HK-2 (cell line): ENCODE data around the gene BBX.
A peak's percentile ranks its signal among the peaks of the same experiment; 100 is the strongest.

Source experiments
- DNase-seq: peaks from one replicate; pipeline ENCODE4 v3.0.0-alpha.2; 2018; ENCODE audit not compliant: unreplicated experiment

BBX gene

DNA sequence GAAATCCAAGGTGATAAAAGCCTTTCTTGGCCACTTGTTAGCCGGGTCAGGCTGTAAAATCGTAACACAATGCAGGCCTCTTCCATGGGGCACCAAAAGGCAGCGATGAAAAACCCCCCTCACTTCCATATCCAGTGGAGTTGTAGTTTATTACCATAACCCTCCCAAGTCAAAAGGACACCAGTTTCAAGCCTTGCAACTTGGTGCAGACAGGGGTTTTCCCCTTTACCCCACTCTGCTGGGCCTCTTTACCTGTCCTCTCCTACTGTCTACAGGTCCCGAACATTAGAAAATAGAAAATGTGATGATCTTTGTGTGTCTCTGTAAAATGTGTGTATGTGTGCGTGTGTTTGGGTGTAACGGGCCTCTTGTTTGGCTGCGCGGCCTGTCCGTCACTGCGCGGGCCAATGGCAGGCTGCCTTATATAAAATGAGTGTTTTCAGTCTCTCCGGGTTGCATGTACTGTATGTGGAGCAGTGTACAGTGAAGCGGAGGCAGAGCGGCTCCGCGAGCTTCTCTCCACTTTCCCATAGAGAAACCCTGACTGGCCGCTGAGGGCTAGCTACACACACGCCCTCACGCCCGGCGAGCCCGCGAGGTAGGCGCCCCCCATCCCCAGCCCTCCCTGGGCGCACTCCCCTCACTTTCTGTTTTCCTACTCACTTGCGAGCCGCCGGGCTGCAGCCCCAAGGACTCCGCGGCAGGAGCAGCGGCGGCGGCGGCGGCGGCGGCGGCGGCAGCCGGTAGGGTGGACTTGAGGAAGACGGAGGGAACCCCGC is at the start of gene BBX:
Gene BBX (plus strand): TSS at position 453 of the 779 bp plus-strand sequence. CDS start 187,499 bp downstream, outside the sequence.
- peak; percentile 98 for DNase-seq

DNA sequence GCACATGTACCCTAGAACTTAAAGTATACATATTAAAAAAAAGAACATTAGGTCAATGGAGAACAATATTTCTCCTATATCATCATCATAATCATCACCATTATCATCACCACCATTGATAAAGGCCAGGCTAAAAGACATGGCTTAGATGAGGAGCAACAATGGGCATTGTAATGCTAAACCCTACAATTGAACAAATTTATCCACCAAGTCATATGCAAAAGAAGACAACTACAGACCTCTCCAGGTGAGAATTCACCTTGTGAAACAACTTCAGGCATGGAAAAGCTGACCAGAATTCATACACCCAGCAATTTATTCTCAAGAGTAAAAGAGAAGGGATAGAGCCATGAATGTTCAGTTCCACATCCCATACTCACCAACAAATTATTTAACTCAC is 46.3 kb upstream of the BBX start:
- DNase-seq, result no peak

DNA sequence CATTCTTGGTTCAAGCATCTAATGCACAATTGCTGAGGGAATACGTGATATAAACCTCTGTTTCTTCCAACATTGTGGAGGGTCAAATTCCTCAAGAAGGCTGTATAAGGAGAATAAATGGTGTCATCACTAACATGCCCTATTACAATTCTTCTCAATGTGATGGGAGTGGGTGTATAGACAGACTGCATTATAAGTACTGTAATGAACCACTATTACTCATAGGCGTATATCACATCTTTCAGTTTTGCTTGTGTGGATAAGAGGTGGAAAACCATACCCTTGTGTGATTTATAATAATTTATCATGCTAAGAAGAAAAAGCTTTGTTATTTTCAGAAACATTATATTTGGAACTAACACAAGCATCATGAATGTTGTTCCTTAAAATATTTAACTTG is 35.3 kb upstream of the BBX start:
- no peak for DNase-seq

DNA sequence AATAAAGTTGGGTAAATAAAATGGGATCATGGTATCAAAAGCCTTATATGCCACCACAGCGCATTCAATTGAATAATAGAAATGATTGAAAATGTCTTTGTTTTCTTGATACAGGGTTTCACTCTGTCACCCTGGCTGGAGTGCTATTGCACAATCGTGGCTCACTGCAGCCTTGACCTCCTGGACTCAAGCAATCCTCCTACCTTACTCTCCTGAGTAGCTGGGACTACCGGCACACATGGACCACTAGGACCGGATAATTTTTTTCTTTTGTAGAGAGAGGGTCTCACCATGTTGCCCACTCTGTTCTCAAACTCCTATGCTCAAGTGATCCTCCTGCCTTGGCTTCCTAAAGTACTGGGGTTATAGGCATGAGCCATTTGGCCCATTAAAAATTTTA is 33.8 kb upstream of the BBX start:
- DNase-seq, result no peak

DNA sequence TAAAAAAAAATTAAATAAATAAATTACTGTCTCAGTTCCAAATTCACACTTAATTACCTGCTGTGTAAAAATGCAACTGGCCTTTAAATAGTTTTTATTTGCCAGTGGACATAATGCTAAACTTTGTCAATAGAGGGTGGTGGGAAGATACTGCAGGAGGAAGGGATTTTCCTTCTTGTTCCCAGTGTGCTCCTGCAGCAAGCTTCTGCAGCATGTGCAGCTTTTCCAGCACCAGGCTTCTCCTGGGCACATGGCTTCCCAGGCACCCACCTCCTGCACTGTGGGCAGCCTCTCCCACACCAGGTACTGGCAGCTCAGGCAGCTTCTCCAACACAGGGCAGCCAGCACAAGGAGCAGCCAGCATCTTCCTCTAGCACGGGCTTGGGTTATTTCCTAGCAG is 29.6 kb upstream of the BBX start:
- DNase-seq, result no peak

DNA sequence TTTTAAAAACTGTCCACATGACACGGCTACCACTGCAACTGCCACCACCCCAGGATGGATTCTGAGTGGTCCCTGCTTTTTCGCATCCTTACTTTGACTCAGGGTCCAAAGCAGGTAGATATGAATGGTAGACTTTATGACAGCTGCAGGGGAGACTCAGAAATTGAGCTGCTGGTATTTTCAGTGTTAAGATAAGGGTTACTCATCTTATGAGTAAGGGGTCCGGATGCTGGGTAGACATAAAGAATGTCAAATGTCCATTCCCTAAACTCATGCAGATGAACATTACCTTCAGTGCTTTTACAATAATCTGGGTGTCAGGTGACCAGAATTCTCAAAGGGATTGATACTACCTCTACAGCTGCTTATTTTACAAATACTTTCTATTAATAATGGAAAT is 25.9 kb upstream of the BBX start:
- no peak for DNase-seq

DNA sequence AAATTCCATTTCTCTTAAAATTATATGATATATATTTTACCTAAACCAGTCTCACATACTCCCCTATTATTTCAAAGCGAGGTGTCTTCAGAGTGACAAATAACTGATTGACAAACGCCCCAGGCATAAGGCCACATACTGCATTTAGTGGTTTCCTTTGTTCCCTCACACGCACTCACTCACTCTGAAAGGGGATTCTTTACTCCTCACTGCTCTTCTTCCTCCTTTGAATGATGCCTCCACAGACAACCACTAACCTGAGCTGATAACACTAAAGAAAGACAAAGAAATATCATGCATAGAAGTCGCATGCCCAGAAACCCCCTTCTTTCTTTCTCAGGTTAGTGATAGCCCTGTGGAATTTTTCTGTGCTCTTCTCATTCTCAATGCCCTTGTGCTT is 24.1 kb upstream of the BBX start:
- no peak for DNase-seq

DNA sequence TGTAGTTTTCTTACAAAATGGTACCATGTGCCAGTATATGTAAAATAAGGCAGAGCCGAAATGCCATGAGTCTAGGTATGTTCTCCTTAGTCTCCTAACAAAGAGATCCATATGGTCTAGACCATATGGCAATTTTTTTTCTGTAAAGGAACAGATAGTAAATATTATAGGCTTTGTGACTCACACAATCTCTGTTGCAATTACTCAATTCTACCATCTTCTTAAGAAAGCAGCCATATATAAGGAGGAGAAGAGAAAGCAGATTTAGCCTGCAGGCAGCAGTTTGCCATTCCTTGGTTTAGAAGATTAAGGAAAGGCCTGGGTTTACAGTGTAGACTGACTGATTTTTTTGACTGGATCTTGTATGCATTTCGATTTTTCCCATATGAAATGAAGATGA is 16.3 kb upstream of the BBX start:
- DNase-seq, result no peak

DNA sequence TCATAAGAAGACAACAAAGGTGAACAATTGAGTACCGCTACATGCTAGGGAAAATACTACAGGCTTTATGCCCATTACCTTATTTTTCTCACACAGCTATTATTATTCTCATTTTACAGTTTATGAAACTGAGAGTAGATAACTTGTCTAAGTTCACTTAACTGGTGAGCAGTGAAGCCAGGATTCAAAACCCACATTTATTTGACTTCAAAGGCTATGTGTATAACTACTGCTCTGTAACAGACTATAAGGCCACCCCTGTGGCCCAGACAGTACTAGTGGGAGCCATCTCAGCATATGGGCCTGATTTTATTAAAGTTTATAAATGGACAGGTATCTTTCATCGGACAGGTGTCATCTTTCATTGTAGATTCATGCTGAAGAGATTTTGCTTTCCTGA is 14.4 kb upstream of the BBX start:
- no peak for DNase-seq

DNA sequence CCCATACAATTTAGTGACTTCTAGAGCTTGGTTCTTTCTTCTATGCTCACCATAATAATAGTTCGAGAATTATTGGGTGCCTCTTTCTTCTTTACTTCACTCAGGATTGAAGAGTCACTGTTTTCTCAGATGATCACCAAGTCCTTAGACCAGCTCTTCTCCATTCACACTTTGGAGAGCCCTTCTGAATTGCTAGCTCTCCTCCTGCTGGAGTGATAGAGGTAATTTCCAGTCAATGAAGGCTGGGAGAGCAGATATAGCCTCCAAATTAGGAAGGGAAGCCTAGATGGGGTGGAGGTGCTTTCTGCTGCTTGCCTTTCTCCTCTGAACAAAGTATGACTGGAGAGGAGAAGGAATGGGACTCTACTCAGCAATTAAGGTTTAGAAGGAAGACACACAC is 10.7 kb upstream of the BBX start:
- DNase-seq, result no peak

DNA sequence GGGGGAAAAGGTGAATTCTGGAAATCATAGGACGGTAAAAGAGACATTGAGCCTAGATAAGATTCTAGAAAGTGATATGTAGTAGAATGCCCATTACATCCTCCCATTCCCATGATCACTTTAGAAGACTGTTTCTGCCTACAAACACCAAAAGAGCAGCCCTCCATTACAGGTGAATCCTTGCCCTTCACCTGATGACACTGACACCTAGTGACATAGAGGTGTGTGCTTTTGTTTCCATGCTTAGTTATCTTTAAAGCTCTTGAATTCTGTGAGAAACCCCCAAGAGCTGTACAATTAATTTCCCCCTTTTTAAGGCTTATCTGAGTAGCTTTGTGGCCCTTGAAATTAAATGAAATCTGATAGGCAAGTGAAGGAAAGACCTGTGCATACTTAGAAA is 8.3 kb upstream of the BBX start:
- no peak for DNase-seq

DNA sequence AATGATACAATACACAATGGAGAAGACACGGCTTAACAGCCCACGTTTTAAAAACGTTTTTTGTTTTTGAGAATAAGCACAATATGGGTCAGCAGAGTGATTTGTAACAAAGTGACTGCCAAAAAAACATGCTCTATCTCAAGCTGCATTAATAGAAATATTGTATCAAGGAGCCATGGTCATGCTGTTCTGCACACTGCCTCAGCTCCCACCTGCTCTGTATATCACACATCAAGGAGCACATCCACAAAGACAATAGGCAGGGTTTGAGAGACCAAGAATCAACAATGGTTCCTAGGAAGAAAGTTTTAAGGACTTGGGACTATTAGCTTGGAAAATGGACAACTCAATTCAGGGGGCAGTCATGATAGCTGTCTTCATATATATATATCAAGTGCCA is 6.3 kb upstream of the BBX start:
- no peak for DNase-seq

DNA sequence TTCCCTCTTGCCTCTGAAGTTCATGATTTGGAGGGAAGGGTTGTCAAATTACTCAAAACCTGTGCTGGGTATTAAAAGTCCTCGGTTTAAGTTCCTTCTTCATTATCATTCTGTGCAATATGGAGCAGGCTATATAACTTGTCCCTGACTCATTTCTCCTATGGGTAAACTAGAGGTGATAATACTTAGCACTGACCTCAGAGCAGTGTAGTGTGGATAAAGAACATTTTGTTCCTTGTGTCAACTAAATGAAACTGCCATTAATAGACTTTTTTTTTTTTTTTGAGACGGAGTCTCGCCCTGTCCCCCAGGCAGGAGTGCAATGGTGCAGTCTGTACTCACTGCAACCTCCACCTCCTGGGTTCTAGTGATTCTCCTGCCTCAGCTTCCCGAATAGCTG is 2.2 kb upstream of the BBX start:
- DNase-seq, result no peak

DNA sequence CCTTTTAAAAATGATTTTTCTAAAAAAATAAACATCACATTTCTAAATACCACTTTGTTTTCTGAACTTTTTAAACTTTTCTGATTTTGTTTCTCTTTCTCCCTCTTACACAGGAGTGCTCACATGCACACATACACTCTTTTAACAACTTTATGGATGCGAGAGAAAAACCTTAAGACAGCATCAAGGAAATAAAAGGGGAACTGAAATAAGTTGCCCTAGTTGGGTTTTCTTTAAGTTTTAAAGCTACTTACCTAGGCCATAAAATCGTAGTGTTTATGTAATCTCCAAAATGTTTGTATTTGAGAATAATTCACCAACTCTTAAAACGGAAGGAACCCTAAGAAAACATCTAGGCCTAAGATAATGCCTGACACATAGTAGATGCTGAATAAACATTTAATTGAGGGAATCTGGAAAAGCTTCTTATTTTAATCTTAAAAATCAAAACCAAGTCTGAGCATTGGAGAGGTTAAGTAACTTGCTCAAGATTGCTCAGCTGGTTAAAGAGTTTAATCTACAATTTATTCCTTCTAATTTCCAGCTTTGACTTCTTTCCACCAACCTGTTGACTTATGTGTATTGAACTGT is 1.2 kb upstream of the BBX start:
- no peak for DNase-seq

DNA sequence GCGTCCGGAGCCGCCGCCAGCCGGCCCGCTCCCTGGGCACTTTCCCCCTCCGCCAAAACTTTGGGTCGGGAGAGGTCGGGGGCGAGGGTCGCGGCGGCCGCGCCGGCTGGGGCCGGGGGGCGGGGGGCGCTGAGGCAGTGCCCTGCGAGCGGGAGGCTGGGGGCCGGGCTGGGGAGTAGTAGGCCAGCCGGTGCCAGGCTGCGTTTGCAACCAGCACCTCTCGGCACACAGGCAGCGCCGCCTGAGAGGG is 452 bp downstream of the BBX start:
- no peak for DNase-seq

DNA sequence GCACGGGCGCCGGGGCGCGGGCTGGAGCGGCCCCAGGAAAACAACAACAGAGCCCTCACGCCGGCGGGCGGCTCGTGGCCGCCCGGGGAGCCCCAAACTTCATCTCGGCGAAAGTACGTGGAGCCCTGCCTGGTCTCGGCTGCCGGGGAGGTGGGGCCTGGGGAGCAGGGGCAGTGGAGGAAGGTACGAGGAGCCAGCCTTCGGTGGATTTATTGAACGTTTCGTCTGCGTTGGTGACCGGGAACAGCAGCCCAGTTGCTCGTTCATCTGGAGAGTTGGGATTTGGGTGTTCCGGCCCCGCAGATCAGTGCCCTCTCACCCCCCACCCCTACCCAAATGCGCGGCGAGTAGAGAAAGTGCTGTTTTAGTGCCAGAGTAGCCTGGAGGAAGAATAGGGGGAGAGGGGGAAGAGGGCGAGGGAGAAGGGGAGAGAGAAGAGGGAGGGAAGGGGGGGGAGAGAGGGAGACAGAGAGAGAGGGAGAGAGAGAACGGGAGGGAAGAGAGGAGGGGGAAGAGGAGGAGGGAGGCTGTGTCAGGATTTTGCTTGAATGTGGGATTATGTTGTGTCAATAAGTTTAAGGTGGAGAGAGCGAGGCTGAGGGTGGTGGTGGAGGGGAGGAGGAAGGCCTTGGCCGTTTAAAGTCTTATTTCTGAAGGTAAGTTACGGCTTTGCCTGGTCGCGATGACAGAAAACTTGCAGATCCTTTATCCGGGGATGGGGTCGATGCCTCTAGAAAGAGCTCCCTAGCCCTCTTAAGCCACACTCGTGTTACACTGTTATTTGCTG is 970 bp downstream of the BBX start:
- DNase-seq, result peak; percentile 69

DNA sequence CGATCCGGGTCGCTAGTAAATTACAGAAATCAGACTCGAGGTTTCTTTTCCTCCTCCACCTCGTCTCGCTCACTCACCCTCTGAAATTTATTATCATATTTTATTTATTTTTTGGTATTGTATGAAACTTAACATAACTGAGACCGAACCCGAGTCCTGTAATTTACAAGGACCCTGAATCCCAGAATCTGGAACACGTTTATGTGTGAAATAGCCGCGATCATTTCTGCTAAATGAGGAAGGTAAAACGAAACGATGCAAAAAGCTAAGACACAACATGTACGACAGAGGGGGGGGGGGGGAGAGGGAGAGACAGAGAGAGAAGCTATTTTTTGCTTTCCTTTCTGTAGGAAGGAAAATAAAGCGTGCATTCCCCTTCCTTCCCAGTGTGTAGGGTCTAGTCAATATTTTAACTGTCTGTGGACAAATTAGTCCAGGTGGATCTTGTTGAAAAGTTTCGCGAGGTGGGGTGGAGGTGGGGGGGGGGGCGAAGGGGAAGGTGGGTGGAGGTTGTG is 1.6 kb downstream of the BBX start:
- no peak for DNase-seq

DNA sequence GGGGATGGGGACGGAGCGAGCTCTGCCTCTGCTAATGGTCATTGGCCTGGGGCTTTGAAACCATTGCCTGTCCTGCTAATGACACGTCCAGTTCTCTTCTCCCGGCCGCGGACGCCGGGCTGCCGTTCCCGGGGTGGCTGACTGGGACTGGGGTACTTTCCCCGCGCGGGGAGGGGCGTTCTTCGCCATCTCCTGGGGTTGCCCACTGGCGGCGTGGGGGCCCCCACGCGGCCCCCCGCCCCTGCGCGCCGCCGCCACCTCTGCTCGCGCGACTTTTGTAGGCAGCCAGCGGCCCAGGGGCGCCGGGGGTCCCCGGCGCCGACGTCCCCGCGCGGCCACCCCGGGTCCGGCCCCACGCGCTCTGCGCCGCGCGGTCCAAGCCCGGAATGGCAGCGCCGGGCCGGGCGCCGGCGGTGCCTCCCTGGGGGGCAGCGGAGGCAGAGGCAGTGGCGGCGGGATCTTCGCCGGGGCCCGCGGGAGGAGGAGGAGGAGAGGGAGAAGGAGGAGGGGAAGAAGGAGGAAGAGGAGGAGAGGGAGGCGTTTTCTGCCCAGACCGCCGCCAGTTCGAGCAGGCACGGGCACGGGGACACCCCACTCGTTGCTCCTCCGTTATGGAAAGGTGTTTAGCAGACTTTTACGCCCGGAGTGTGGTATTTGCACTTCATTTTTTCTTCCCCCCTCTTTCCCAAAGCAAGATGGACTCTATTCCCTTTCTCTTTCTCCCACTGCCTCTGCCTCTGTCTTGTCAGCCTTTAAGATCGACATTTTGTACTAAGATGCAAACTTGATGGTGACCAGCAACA is 2.3 kb downstream of the BBX start:
- peak; percentile 74 for DNase-seq

DNA sequence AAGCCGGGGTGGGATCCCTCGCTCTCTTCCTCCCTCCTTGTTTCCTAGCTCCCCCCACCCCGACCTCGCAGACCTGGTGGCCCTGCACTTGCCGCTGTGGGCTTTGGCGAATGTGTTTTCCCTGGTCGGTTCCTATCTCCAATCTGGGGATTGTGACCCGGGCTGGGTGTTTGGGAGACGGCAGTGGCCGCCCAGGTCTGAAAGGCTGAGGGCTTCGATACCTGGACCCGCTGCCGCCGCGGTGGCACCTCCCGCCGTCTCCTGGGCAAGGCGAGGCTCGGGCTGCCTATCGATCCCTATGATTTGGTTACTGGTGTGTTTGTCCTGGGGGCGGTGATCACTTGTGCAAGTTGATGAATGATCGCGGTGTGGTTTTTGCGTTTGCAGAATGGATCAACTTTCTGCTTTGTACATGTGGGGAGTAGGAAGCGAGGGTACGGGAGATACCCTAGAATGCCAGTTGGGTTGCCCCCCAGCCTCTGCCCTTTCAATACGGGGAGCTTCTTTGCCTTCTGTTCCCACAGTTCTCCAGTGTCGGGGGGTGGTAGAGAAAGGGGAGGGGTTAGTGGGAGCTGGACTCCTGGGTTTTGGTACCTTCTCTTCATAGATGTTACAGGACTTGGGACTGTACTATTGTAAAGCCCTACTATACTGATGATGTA is 3.0 kb downstream of the BBX start:
- peak; percentile 46 for DNase-seq

DNA sequence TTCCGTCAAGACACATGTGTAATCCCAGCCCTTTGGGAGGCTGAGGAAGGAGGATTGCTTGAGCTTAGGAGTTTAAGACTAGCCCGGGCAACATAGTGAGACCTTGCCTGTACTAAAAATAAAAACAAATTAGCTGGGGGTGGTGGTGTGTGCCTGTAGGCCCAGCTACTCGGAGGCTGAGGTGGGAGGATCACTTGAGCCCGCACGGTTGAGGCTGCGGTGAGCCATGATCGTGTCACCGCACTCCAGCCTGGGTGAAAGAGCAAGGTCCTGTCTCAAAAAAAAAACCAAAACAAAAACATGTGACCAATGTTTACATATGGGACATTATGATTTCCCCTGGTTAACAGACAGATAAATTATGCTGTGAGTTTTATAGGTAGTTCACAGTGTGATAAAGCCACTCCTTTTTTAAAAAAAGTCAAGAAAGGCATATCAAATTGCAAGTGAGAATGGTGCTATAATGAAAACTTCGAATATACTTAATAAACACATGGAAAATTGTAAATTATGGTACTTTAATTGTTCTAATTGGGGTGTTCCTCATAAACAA is 9.2 kb downstream of the BBX start:
- DNase-seq, result no peak

DNA sequence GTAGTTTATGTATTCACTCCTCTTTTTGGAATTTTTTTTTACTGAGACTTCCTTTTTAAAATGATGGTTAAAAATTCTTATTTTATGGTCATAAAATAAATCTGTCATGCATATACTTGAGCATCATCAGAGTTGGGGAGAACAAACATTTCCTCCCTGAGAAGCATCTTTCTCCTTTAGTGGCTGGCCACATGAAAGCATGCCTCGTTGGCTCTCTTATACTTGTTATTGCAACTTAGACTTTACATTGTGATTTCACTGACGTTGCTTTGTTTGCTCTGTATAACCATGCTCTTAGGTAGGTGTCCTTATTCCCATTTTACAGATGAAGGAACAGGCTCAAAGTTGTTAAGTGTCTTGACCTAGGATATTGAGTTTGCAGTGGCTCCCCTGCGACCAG is 18.1 kb downstream of the BBX start:
- DNase-seq, result no peak
